Measurements from ENCODE around the gene EGFR. TPM values are rescaled to one million over a fixed set of nuclear protein-coding genes. Genes with fewer than 3 reads are reported as not detected.

The EGFR gene
- total RNA-seq, 2 experiments from 2014 or later, result 0.09 TPM; not detected in 1

DNA sequence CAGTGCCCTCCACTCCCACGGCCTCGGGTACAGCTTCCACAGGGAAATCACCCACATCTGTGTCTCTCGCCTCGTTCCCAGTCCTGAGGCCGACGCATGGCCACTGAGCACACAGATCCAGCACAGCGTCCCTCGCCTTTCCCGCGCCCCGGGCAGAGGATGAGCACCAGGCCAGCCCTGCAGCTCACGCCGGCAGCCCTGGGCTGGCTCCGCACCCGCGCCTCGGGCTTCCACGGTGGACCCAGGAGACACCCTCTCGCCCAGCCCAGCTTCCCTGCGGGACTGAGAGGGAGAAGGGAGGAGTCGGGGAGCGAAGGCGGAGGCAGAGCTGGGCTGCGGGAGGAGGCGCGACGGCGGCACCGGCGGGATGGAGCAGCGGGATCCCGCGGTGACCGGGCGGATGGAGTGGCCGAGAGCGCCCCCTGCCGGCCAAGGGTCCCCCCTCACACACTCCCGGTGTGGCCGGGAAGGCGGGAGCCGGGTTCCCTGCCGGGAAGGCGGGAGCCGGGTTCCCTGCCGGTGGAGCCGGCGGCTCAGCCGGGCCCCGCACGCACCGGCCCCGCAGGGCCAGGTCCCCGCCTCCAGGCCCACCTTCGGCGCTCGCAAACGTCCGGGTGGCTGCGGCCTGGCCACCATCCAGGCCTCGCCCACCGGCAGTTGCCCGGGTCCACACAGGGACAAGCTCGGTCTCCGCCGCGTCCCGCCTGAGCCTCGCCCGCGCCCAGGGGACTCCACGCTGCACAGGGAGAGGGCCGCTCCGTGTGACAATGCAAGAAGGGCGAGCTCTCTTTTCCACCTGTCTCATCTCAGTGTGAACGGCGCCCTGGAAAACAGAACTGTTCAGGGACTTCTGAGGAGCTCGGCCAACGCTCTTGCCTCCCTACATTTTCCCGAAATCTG, 236.0 kb downstream of the EGFR start:
- DNase-seq (peak; percentile 85), ATAC-seq (peak; percentile 75)
- ChIA-PET CTCF (interaction anchor here (0.6 to 4.8 kb wide), 65 partner anchors 9 to 1083 kb away, joined by 3 to 68 read pairs (median 4); partner anchors contain the start of gene SEC61G), POLR2A (no interaction called here)
- H3K4me1 Mint-ChIP-seq, result peaks cover 6% of the 10 kb centered on the region
- no peaks in the 10 kb centered on the region for H3K36me3 Mint-ChIP-seq (ENCODE audit: low read depth)
- intact Hi-C loops (cut with DNase I, micrococcal nuclease), result loop anchor here (1.0 to 10.0 kb wide), 9 partner anchors 70 to 496 kb away; partner anchors contain the start of genes LANCL2 (in 1 of the 2) and SEC61G (in 1 of the 2)
- H3K27ac Mint-ChIP-seq, result peak overlapping the region; percentile 49
- no peaks in the 10 kb centered on the region for H3K9me3 Mint-ChIP-seq (ENCODE audit: low read depth)
- H3K4me3 Mint-ChIP-seq, result peak overlapping the region; percentile 75
- peaks cover 53% of the 10 kb centered on the region for H3K27me3 Mint-ChIP-seq

DNA sequence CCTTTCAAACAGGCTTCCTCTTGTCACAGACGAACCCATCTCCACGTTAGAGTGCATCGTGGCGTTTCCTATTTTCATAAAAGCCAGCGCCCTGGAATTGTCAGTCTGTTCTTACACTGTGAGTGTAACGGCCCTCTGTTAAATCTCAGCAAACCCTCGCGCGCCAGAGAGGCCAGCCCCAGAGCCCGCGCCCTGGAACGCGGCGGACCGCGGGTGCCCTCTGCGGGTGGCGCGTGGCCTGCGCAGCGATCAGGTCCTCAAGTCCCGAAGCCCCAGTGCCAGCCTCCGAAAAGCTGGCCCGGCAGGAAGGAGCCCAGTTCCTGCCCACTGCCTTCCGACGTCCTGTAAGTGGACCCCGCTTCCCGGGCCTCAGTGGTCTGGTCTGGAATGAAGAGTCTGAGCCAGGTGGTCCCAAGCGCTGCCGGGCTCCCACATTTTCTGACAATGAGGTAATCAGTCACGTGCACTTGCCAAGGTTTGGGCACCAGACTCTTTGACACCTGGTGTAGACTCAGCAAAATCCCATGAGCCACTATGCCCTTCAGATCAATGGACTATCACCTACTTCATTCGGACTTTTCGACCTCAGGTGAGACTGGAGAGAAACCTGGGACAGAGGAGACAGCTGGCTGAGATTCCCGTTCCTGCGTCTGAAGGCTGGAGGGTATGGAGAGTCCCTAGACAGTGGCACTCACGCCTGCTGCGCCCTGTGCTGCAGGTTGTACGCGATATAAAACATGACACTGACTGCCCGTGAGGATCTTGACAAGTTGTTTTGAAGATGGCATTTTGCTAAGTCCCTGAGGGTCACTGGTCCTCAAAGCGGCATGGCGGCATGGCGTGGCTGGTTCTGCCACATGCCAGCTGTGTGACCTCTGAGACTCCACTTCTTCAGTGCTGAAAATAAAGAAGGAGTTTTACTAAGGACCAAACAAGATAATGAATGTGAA, 237.0 kb downstream of the EGFR start:
- DNase-seq, result peak; percentile 87
- peaks cover 50% of the 10 kb centered on the region for H3K27me3 Mint-ChIP-seq
- H3K27ac Mint-ChIP-seq, result peak overlapping the region; percentile 49
- peak overlapping the region; percentile 75 for H3K4me3 Mint-ChIP-seq
- H3K36me3 Mint-ChIP-seq (ENCODE audit: low read depth), result no peaks in the 10 kb centered on the region
- POLR2A ChIA-PET, result interaction anchor here (0.6 kb wide), 1 partner anchor 14 kb away, joined by 4 read pairs; no protein-coding TSS in a partner anchor
- H3K9me3 Mint-ChIP-seq (ENCODE audit: low read depth), result no peaks in the 10 kb centered on the region
- peak; percentile 94 for ATAC-seq
- H3K4me1 Mint-ChIP-seq, result peaks cover 6% of the 10 kb centered on the region
- intact Hi-C loops (cut with DNase I, micrococcal nuclease), result loop anchor here (1.0 to 10.0 kb wide), 8 partner anchors 71 to 496 kb away; partner anchors contain the start of genes LANCL2 (in 1 of the 2) and SEC61G (in 1 of the 2)
- CTCF ChIA-PET, result interaction anchor here (0.6 to 4.8 kb wide), 62 partner anchors 9 to 1084 kb away, joined by 3 to 68 read pairs (median 4); partner anchors contain the start of gene SEC61G

DNA sequence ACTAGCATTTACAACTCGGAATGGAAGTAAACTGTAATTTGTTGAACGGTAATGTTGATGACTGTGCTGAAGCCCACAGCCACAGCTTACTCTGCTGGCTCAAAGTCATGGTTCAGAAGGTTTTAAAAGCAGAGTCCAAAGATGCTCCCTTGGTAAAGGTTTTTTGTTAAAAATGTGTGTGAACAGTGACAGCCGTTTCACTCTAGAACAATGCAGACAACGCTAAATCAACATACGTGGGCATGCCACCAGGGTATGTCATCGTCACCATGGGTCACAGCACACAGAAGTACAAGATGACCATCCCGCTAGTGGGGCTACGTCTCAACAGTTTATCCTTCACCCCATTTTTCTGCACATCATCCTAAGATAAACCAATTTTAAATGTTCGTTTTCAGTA, 239.8 kb downstream of the EGFR start:
- peaks cover 6% of the 10 kb centered on the region for H3K4me1 Mint-ChIP-seq
- H3K4me3 Mint-ChIP-seq, result no peak overlapping the region
- POLR2A ChIA-PET, result no interaction called here
- peaks cover 28% of the 10 kb centered on the region for H3K27me3 Mint-ChIP-seq
- no peak overlapping the region for H3K27ac Mint-ChIP-seq
- CTCF ChIA-PET, result interaction anchor here (1.0 kb wide), 1 partner anchor 122 kb away, joined by 3 read pairs; no protein-coding TSS in a partner anchor
- intact Hi-C loops (cut with DNase I, micrococcal nuclease), result loop anchor here (5.0 to 10.0 kb wide), 4 partner anchors 74 to 204 kb away; no protein-coding TSS in a partner anchor
- DNase-seq, result no peak
- ATAC-seq, result no peak
- no peaks in the 10 kb centered on the region for H3K36me3 Mint-ChIP-seq (ENCODE audit: low read depth)
- no peaks in the 10 kb centered on the region for H3K9me3 Mint-ChIP-seq (ENCODE audit: low read depth)

DNA sequence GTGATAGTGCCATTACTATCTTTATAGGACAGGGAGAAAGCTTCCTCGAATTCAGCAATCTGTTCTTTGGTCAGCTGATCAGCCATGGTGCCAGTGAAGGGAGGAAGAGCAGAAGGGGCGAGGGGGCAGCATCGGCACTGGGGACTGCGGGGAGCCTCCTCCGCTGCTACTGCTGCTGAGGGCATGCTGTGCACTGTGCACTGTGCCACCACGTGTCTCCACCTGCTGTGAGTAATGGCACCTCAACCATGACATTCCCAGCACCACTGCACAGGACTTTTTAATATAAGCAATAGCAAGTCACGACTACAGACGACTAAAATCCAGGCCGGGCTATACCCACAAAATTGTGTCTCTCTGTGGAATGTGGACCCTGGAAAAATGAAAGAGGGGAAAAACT, 241.4 kb downstream of the EGFR start:
- CTCF ChIA-PET, result interaction anchor here (0.6 kb wide), 1 partner anchor 11 kb away, joined by 3 read pairs; no protein-coding TSS in a partner anchor
- no peak overlapping the region for H3K27ac Mint-ChIP-seq
- no peaks in the 10 kb centered on the region for H3K36me3 Mint-ChIP-seq (ENCODE audit: low read depth)
- no peak for ATAC-seq
- no peak overlapping the region for H3K4me3 Mint-ChIP-seq
- peaks cover 3% of the 10 kb centered on the region for H3K4me1 Mint-ChIP-seq
- POLR2A ChIA-PET, result no interaction called here
- H3K9me3 Mint-ChIP-seq (ENCODE audit: low read depth), result no peaks in the 10 kb centered on the region
- intact Hi-C loops (cut with DNase I, micrococcal nuclease), result no loop called here
- DNase-seq, result no peak
- peaks cover 20% of the 10 kb centered on the region for H3K27me3 Mint-ChIP-seq

DNA sequence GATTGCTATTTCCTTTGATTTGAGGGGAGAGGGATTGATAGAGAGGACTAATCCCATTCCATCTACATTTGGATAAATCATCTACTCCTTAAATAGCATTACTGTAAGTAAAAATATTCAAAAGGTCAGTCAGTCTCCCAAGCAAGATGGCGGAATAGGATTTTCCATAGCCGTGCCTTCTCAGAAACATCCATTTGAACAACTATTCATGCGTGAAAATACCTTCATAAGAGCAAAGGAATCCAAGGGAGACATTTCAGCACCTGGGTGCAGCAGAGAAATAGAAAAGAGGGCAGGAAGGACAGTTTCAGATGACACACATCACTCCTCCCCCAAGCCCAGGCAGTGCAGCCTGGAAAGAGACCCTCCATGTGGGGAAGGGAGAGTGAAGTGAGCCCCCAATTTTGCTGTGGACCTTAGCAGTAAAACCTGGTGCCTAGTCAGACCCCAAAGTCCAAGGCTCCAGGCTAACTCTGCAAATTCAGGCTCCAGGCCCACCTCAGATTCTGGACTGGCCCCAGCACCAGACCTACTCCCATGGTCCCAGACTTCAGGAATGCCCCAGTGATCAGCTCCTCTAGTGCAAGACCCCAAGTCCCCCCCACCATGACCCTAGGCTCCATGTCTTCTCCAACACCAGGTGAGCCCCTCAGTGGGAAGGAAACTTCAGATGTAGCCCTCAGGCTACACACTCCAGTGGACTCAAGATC, 242.0 kb downstream of the EGFR start:
- Mint-ChIP-seq H3K9me3 (ENCODE audit: low read depth) (no peaks in the 10 kb centered on the region), H3K4me1 (no peaks in the 10 kb centered on the region), H3K27ac (no peak overlapping the region), H3K27me3 (peaks cover 16% of the 10 kb centered on the region), H3K4me3 (no peak overlapping the region), H3K36me3 (ENCODE audit: low read depth) (no peaks in the 10 kb centered on the region)
- ChIA-PET POLR2A (no interaction called here), CTCF (no interaction called here)
- no peak for ATAC-seq
- intact Hi-C loops (cut with DNase I, micrococcal nuclease), result no loop called here
- no peak for DNase-seq
